Measurements from ENCODE around the gene TMEM11.

DNA sequence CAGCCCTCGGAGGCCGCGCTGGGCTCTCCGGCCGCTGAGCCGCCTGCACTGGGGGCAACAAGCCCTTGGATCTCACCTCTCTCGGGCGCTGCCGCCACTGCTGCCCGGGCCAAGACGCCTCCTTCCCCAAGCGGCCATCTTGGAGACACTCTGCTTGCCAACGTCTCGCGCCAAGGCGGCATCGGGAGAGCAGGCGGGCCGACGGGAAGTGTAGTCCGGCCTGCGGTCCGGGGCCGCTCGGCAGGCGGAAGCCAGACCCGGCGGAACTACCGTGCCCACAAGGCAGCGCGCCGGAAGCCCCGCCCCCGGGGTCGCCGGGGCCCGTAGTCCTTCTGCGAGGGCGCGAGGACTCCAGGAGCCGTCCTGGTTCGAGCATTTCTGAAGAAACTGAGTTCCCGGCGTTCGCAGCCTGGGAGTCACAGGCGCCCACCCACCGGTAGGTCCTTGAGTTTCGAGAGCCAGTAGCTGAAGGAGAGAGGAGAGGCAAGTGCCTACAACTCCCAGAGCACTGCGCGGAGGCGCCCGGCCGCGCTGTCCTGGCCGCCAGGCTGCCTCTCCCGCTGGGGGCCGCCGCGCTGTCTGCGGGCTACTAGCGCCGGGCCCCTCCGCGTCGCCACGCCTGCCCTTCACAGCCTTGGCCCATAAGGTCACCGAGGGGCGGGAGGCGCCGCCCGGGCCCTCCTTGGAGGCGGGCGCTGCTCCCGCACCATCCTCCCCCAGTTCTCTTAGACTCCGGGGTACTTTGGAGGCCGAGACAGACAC, at the start of gene TMEM11:
- TF ChIP-seq GATA2 (IDR thresholded peaks at IDR 0.05; ENCODE audit: low read depth, low read length) (no peak), GATA3 (IDR thresholded peaks at IDR 0.05; ENCODE audit: low read depth, low read length) (no peak)

Data from SH-SY5Y (cell line).